Measurements from ENCODE around the gene MAGI1. TPM values are rescaled to one million over a fixed set of nuclear protein-coding genes. Genes with fewer than 3 reads are reported as not detected.

Gene MAGI1
- total RNA-seq, 2 experiments from 2014 or later = not detected

- Mint-ChIP-seq H3K27me3 (ENCODE audit: low read depth) (no peaks in the 10 kb centered on the region), H3K9me3 (peaks cover 2% of the 10 kb centered on the region), H3K36me3 (ENCODE audit: low read depth) (no peaks in the 10 kb centered on the region), H3K4me1 (ENCODE audit: low read depth) (no peaks in the 10 kb centered on the region), H3K4me3 (no peak overlapping the region), H3K27ac (no peak overlapping the region)
- CTCF ChIA-PET = no interaction called here
- intact Hi-C loops (cut with micrococcal nuclease) = no loop called here
- DNase-seq = no peak
These were observed 202.7 kb downstream of the MAGI1 start for GRCh38 chr3:65836047-65836446.

DNA sequence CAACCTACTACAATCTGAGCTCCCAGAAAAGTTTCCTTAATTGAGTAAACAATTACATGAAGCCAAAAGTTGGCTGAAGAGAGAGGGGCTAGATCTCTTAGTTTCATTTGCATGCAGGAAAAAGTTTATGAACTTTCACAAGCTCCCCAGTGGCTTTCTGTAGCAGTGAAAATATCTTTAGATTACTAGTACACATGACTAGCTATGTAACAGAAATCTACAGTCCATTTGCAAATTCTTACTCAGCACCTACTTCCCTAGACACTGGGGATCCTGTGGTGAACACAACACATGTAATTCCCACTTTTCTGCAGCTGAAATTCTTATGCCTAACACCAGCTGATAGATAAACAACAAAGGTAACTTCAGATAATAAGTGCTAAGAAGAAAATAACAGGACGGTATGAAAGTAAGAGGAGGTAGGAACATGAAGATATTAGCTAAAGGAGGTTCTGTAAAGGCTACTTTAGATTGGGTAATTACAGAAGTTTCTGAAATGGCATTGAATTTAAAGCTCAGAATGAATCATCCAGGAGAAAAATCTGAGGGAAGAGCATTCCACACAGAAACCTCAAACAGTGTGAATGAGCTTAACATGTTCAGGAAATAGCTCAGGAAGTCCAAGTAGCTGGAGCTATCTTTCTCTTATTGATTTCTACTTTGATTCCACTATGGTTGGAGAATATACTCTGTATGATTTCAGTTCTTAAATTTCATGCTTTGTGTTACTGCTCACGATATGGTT lies 204.8 kb downstream of the MAGI1 start:
- peaks cover 2% of the 10 kb centered on the region for H3K9me3 Mint-ChIP-seq
- no peak overlapping the region for H3K27ac Mint-ChIP-seq
- no peak for DNase-seq
- intact Hi-C loops (cut with micrococcal nuclease) = no loop called here
- no peaks in the 10 kb centered on the region for H3K27me3 Mint-ChIP-seq (ENCODE audit: low read depth)
- H3K4me1 Mint-ChIP-seq (ENCODE audit: low read depth) = no peaks in the 10 kb centered on the region
- CTCF ChIA-PET = no interaction called here
- H3K36me3 Mint-ChIP-seq (ENCODE audit: low read depth) = no peaks in the 10 kb centered on the region
- H3K4me3 Mint-ChIP-seq = no peak overlapping the region

GRCh38 chr3:65831733-65832425 lies 206.8 kb downstream of the MAGI1 start:
- intact Hi-C loops (cut with micrococcal nuclease) = no loop called here
- H3K4me3 Mint-ChIP-seq = no peak overlapping the region

DNA sequence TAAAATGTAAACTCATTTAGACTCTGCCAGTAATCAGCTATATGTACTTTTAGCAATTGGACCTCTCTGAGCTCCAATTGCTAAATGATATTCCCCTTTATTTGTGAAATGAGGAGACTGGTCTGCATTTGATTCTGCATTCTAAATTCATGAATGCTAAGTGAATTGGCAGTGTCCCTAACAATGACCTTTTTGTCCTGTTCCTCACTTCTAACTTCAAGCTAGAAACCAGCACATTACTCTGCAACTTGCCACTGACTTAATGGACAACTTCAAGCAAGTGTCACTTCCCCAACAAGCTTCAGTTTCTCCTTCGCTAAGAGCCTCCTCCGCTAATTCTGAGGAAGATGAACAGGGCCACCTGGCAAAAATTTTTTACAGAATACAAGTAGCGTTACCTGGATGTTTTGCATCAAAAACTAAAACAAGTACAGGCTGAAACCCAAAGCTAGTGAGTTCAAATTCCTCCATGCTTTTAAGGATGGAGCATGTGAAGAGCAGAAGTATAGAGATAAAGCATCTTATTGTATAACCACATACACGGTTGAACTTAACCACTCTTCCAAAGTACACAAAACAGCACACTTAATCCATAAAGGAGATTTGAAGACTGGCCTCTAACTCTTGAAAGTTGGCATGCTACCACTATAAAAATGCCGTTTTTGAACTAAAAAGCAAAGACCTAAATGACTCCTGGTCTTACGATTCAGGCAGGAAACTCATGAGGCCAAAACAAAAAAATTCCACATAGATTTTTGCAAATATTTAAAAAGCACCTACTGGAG lies 207.6 kb downstream of the MAGI1 start:
- H3K27ac Mint-ChIP-seq = no peak overlapping the region
- intact Hi-C loops (cut with micrococcal nuclease) = no loop called here
- peaks cover 2% of the 10 kb centered on the region for H3K9me3 Mint-ChIP-seq
- no peaks in the 10 kb centered on the region for H3K36me3 Mint-ChIP-seq (ENCODE audit: low read depth)
- no peak overlapping the region for H3K4me3 Mint-ChIP-seq
- CTCF ChIA-PET = interaction anchor here (1.0 kb wide), 1 partner anchor 10 kb away, joined by 6 read pairs; no protein-coding TSS in a partner anchor
- no peaks in the 10 kb centered on the region for H3K4me1 Mint-ChIP-seq (ENCODE audit: low read depth)
- DNase-seq = no peak
- no peaks in the 10 kb centered on the region for H3K27me3 Mint-ChIP-seq (ENCODE audit: low read depth)

More at GRCh38 chr3:65831733-65832425, 206.8 kb downstream of the MAGI1 start:
- Mint-ChIP-seq H3K27ac (no peak overlapping the region), H3K36me3 (ENCODE audit: low read depth) (no peaks in the 10 kb centered on the region), H3K9me3 (peaks cover 2% of the 10 kb centered on the region), H3K4me1 (ENCODE audit: low read depth) (no peaks in the 10 kb centered on the region), H3K27me3 (ENCODE audit: low read depth) (no peaks in the 10 kb centered on the region)
- no peak for DNase-seq
- CTCF ChIA-PET = no interaction called here

DNA sequence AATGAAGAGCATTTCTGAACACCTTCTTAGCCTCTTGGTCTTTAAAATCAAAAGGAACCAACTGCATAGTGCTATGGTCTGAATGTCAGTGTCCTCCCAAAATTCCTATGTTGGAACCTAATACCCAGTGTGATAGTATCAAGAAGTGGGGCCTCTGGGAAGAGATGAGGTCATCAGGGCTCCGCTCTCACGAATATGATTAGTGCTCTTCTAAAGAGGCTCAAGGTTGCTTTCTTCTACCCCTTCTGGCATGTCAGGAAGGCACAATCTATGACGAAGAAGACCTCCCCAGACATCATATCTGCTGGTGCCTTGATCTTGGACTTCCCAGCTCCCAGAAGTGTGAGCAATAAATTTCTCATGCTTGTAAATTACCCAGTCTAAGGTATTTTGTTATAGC lies 209.5 kb downstream of the MAGI1 start:
- DNase-seq = no peak
- Mint-ChIP-seq H3K4me3 (no peak overlapping the region), H3K27ac (no peak overlapping the region)

DNA sequence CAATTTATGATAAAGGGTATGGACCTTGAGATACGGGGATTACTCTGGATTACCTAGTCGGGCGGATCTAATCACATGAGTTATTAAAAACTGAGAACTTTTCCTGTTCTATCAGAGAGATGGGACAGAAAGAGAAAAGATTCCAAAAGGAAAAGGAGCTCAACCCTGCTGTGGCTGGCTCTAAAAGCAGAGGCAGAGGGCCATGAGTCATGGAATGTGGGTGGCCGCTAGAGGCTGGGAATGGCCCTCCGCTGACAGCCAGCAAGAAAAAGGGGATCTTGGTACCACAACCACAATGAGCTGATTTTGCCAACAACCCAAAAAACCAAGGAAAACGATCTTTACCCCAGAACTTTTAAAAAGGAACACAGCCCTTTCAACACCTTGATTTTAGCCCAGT lies 210.0 kb downstream of the MAGI1 start:
- CTCF ChIA-PET = no interaction called here
- H3K4me3 Mint-ChIP-seq = no peak overlapping the region
- H3K4me1 Mint-ChIP-seq (ENCODE audit: low read depth) = no peaks in the 10 kb centered on the region
- H3K36me3 Mint-ChIP-seq (ENCODE audit: low read depth) = no peaks in the 10 kb centered on the region
- H3K27ac Mint-ChIP-seq = no peak overlapping the region
- intact Hi-C loops (cut with micrococcal nuclease) = no loop called here
- H3K27me3 Mint-ChIP-seq (ENCODE audit: low read depth) = no peaks in the 10 kb centered on the region
- no peaks in the 10 kb centered on the region for H3K9me3 Mint-ChIP-seq
- no peak for DNase-seq

More for the DNA sequence above, 209.5 kb downstream of the MAGI1 start:
- no peaks in the 10 kb centered on the region for H3K4me1 Mint-ChIP-seq (ENCODE audit: low read depth)
- CTCF ChIA-PET = no interaction called here
- no peaks in the 10 kb centered on the region for H3K9me3 Mint-ChIP-seq
- H3K36me3 Mint-ChIP-seq (ENCODE audit: low read depth) = no peaks in the 10 kb centered on the region
- no peaks in the 10 kb centered on the region for H3K27me3 Mint-ChIP-seq (ENCODE audit: low read depth)
- intact Hi-C loops (cut with micrococcal nuclease) = no loop called here

DNA sequence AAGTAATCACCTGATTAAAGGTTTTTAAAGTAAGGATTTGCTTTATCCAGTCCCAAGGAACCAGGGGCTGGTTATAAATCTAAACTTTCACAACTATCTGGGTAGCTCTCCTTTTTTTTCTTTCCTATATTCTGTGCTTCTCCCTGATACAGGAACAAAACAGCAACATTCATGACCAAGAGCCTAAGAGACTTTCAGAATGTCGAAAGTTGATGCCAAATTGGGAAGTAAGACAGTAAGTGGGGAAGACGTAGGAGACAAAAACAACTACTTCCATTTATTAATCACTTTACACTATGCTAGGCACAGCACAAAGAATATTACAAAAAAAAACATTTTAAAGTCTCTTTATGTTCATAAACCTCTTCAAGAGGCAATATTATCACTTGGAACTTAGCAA lies 211.6 kb downstream of the MAGI1 start:
- CTCF ChIA-PET = no interaction called here
- intact Hi-C loops (cut with micrococcal nuclease) = no loop called here
- Mint-ChIP-seq H3K27ac (no peak overlapping the region), H3K27me3 (ENCODE audit: low read depth) (no peaks in the 10 kb centered on the region), H3K4me1 (ENCODE audit: low read depth) (no peaks in the 10 kb centered on the region), H3K4me3 (no peak overlapping the region), H3K36me3 (ENCODE audit: low read depth) (no peaks in the 10 kb centered on the region), H3K9me3 (no peaks in the 10 kb centered on the region)
- DNase-seq = no peak

DNA sequence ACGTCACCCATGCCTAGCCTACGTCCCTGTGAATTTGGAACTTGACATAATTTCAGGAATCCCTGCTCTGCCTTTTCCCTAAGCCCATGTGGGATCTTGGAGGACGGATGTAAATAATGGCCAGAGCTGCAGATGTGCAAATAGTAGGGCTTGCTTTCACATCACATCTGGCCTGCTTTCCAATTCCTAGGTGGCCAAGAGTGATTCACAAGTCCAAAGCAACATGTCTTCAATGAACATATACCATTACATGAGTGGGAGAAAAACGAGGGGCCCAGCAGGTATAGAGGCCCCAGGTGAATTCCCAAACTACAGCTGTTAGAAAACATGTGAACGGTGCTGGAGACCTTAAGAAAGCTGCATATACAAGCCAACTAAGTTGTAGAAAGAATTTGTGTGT lies 214.6 kb downstream of the MAGI1 start:
- intact Hi-C loops (cut with micrococcal nuclease) = no loop called here
- Mint-ChIP-seq H3K4me3 (no peak overlapping the region), H3K9me3 (no peaks in the 10 kb centered on the region), H3K27ac (no peak overlapping the region), H3K4me1 (ENCODE audit: low read depth) (no peaks in the 10 kb centered on the region), H3K27me3 (ENCODE audit: low read depth) (no peaks in the 10 kb centered on the region), H3K36me3 (ENCODE audit: low read depth) (no peaks in the 10 kb centered on the region)
- no peak for DNase-seq
- CTCF ChIA-PET = no interaction called here

DNA sequence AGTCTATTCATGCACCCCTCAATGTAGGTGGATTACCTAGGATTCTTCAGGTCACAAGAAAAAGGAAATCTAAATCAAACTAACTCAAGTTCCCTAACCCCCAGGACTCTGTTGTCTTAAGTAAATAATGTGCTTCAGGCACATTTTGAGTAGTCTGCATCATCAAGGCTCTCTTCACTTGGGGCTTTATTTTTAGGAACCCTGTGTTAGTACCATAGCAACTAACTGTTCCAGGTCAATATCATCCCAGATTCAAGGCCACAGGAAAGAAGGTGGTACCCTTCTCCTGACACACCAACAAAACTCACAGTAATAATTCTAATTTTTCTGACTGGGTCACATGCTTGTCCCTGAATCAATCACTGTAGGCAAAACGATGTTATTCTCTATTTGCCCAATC lies 218.1 kb downstream of the MAGI1 start:
- Mint-ChIP-seq H3K4me1 (ENCODE audit: low read depth) (no peaks in the 10 kb centered on the region), H3K27me3 (ENCODE audit: low read depth) (no peaks in the 10 kb centered on the region), H3K27ac (no peak overlapping the region), H3K4me3 (no peak overlapping the region), H3K9me3 (no peaks in the 10 kb centered on the region), H3K36me3 (ENCODE audit: low read depth) (no peaks in the 10 kb centered on the region)
- DNase-seq = no peak
- intact Hi-C loops (cut with micrococcal nuclease) = no loop called here
- CTCF ChIA-PET = no interaction called here

GRCh38 chr3:65819896-65820295 lies 218.8 kb downstream of the MAGI1 start:
- H3K27ac Mint-ChIP-seq = no peak overlapping the region
- CTCF ChIA-PET = no interaction called here
- no peaks in the 10 kb centered on the region for H3K9me3 Mint-ChIP-seq
- H3K27me3 Mint-ChIP-seq (ENCODE audit: low read depth) = no peaks in the 10 kb centered on the region
- H3K4me1 Mint-ChIP-seq (ENCODE audit: low read depth) = no peaks in the 10 kb centered on the region
- no peak overlapping the region for H3K4me3 Mint-ChIP-seq
- DNase-seq = no peak
- intact Hi-C loops (cut with micrococcal nuclease) = no loop called here
- H3K36me3 Mint-ChIP-seq (ENCODE audit: low read depth) = no peaks in the 10 kb centered on the region

DNA sequence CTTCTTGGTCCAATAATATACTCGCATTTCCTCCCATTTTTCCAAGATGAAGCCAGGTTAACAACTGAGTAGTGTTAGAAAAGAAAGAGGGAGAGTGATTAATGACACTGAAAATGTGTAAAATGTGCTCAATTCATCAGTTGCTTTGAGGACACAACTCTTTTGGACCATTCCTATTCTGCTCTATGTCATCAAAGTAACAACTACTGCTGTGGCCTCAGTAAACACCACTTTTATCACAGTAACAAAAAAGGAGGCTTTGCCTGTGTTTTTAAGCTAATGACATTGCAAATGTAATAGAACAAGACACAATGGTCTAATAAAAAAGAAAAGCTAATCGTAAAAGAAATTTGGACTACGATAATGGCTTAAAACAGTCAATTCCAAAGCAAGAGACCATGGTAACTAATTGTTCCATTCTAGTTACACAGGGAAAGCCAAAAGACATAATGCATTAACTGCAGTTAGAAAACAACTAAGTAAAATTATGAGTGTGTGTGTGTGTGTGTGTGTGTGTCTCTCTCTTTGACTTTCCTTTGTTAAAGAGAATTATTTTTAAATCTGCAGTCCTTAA lies 221.1 kb downstream of the MAGI1 start:
- intact Hi-C loops (cut with micrococcal nuclease) = no loop called here
- no peak for DNase-seq
- H3K36me3 Mint-ChIP-seq (ENCODE audit: low read depth) = no peaks in the 10 kb centered on the region
- CTCF ChIA-PET = no interaction called here
- H3K27me3 Mint-ChIP-seq (ENCODE audit: low read depth) = no peaks in the 10 kb centered on the region
- no peaks in the 10 kb centered on the region for H3K9me3 Mint-ChIP-seq
- H3K4me3 Mint-ChIP-seq = no peak overlapping the region
- no peak overlapping the region for H3K27ac Mint-ChIP-seq
- H3K4me1 Mint-ChIP-seq (ENCODE audit: low read depth) = no peaks in the 10 kb centered on the region

DNA sequence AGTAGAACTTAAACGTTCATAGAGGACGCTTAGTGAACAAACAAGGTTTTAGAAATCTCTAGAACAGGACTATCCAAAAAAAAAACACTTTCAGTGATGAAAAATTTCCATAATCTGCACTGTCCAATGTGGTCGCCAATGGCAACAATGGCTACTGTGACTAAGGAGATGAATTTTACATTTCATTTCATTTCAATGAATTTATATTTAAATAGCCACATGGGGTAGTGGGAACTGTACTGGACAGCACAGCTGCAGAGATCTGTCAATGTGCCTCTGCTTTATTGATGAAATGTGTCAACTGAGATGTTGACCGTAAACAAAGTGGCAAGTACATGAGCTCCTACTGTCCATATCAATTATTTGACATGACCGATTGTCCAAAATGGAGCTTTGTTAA lies 222.5 kb downstream of the MAGI1 start:
- no peaks in the 10 kb centered on the region for H3K36me3 Mint-ChIP-seq (ENCODE audit: low read depth)
- H3K4me3 Mint-ChIP-seq = no peak overlapping the region
- H3K9me3 Mint-ChIP-seq = no peaks in the 10 kb centered on the region
- H3K27me3 Mint-ChIP-seq (ENCODE audit: low read depth) = no peaks in the 10 kb centered on the region
- no peak overlapping the region for H3K27ac Mint-ChIP-seq
- H3K4me1 Mint-ChIP-seq (ENCODE audit: low read depth) = no peaks in the 10 kb centered on the region
- no peak for DNase-seq
- intact Hi-C loops (cut with micrococcal nuclease) = no loop called here
- CTCF ChIA-PET = no interaction called here
